GM19397 (cell line): ENCODE measurements around the gene CBX6.

ENCODE experiments used
- ATAC-seq: cut with Tn5 transposase; IDR thresholded peaks from one replicate; pipeline ENCODE4 v1.9.1; 2021; ENCODE audit warnings: mild to moderate bottlenecking, moderate library complexity; ENCODE audit not compliant: unreplicated experiment

CBX6 gene

DNA sequence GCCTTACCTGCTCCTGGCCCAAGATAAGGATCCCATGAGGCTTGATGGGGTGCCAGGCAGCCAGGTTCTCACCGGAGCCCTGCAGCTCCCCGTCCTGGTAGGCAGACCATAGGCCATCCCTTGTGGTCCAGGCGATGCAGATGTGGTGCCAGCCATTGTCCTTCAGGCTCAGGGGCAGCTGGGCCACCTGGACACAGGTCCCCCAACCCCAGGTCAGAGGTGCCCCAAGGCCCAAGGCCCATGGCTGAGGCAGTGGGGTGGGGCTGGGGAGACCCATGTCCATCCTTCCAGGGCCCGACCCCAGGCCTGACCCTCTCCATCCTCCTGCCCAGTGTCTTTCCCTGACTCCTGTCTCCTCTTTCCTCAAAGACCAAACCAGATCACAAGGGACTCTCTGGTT, 48.9 kb downstream of the CBX6 start:
- no peak for ATAC-seq

- ATAC-seq, result no peak
Measured at GRCh38 chr22:38820020-38820419, 52.0 kb downstream of the CBX6 start.

- no peak for ATAC-seq
Measured at GRCh38 chr22:38819387-38819940, 52.6 kb downstream of the CBX6 start.

DNA sequence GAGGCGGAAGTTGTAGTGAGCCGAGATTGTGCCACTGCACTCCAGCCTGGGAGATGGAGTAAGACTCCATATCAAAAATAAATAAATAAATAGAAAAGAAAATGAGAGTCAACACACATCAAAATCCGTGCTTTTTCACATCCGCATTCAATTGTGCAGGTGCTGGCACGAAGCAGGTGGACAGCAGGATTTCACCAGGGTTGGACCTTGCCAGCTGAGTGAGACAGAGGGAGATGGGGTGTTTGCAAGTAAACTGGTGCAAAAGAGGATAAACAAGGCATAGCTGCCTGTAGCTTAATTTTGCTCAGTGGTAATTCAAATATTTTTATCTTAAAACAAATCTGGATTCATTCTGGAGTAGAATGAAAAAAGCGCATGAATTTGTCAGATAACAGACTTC, 54.8 kb downstream of the CBX6 start:
- no peak for ATAC-seq

DNA sequence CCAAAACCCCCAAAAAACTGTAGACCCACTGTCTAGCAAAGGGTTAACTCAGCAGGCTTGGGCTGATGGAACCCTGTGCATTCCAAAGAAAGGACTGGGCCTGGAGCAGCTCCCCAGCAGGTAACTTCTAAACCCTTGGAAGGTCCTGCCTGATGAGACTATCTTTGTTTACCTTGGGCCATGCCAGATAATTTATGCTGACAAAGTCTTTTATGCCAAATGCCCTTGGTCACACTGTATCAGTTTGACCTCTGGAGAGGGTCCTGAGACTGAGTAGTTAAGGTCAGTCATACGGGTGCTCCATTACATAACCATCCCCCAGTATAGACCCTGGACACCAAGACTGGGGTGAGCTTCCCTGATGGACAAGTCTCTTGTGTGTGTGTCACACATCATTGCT, 56.2 kb downstream of the CBX6 start:
- ATAC-seq, result no peak
